GM12864 (cell line): Measurements from ENCODE around the gene PTPRM.

Source experiments
- DNase-seq: peaks from one replicate; pipeline ENCODE4 v3.0.0-alpha.2; 2011; ENCODE audit warnings: low read depth
- H3K4me3 ChIP-seq: 2 replicates; pipeline ENCODE4 v1.5.1; 2011; ENCODE audit warnings: mild to moderate bottlenecking, low read depth, low read length, control low read depth
- TF ChIP-seq, protein P1 (sequence below): IDR thresholded peaks from 2 replicates; pipeline ENCODE4 v1.5.1; 2011; ENCODE audit warnings: low read depth, mild to moderate bottlenecking, moderate library complexity, low read length, control low read depth, inconsistent platforms; ENCODE audit errors: missing control alignments

PTPRM gene

DNA sequence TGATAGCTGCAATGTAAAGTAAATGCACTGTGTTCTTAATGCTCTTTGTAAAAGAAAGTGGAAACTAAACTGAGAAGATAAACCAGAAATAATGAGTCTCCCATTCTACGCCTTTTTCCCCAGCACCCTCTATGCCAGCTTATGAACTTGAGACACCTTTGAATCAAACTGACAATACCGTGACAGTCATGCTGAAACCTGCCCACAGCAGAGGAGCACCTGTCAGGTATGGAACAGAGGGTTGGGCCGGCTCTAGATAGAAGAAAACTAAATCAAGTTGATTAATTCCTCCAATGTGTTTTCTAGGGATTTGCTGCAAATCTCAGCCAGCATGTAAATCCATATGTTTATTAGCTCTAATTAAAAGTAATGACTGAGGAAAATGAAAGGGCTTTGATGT is 521.5 kb downstream of the PTPRM start:
- TF ChIP-seq, protein P1, sequence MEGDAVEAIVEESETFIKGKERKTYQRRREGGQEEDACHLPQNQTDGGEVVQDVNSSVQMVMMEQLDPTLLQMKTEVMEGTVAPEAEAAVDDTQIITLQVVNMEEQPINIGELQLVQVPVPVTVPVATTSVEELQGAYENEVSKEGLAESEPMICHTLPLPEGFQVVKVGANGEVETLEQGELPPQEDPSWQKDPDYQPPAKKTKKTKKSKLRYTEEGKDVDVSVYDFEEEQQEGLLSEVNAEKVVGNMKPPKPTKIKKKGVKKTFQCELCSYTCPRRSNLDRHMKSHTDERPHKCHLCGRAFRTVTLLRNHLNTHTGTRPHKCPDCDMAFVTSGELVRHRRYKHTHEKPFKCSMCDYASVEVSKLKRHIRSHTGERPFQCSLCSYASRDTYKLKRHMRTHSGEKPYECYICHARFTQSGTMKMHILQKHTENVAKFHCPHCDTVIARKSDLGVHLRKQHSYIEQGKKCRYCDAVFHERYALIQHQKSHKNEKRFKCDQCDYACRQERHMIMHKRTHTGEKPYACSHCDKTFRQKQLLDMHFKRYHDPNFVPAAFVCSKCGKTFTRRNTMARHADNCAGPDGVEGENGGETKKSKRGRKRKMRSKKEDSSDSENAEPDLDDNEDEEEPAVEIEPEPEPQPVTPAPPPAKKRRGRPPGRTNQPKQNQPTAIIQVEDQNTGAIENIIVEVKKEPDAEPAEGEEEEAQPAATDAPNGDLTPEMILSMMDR = no peak
- no peak overlapping the region for H3K4me3 ChIP-seq
- DNase-seq = no peak

DNA sequence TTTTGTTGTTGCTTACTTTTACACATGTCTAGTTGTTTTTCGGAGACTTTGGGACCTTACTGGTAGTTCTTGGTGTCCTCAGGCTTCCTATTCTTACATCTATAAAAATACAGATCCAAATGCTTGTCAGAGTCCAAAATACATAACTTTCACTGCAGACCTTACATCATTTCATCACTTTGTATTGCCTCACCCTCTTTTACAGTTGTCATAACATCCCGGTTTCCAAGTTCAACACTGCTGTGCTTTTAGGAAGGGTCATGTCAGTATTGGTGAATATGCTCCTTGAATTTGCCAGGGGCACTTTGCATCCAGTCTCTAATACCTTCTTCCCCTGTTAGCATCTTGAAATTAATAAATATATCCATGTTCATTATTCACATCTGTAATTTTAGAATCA is 523.9 kb downstream of the PTPRM start:
- no peak for DNase-seq
- no peak overlapping the region for H3K4me3 ChIP-seq
- TF ChIP-seq, protein P1 = no peak

DNA sequence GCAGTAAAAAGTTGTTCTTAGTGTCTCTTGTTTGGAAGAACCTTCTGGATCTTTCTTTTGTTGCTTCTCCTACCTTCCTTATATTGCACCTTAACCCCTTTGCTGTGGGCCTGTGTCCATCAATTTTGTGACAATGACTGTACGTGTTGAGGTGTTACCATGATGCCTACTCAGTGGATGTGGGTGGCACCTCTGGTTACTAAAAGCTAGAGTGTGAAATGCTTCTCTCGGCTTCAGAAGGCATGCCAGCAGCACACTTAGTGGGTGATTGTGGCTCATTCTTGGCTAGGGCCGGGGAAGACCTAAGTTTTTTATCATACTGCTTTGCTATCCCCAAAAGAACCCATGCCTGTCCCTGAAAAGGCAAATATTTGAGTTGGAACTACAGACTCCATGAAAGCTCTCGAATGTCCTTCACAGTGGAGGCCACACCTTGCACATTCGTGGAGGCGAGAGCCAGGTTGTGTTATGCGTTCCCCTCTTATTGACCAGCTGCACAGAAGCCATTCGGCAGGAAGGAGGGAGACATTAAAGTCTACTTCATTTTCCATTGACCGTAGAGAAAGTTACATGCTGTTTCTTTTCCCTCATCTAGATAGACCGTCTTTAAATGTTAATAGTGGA is 528.9 kb downstream of the PTPRM start:
- no peak overlapping the region for H3K4me3 ChIP-seq

DNA sequence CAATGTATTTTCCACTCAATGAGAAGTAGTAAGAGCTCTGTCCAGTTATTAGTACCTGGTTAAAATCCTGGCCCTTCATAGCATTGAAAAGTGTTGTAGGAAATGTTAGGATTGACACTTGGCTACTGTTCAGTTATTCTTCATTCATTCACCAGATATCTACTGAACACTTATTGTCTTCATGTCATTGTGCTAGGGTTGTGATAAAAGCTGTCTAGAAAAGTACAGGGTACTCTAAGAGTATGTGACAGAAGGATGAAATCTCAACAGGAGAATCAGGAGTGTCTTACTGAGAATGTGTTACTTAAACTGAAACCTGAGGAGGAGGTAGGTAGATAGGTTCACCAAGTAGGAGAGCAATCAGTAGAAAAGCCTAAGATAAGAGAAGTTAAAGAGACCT is 530.3 kb downstream of the PTPRM start:
- TF ChIP-seq, protein P1 = no peak
- no peak overlapping the region for H3K4me3 ChIP-seq
- no peak for DNase-seq

More for the DNA sequence above, 528.9 kb downstream of the PTPRM start:
- no peak for DNase-seq
- TF ChIP-seq, protein P1 = no peak

DNA sequence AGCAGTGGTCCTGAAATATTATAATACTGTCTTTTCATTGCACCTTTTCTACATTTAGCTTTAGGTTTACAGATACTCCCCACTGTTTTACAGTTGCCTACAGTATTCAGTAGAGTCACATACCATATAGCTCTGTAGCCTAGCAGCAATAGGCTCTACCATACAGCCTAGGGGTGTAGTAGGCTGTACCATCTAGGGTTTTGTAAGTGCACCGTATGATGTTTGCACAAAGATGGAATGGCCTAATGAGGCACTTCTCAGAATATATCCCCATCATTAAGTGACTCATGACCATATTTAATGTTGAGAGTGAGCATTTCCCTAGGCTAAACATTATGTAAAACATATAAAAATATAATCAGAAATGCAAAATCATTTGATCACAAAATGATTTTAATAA is 530.8 kb downstream of the PTPRM start:
- no peak for DNase-seq
- TF ChIP-seq, protein P1 = no peak

DNA sequence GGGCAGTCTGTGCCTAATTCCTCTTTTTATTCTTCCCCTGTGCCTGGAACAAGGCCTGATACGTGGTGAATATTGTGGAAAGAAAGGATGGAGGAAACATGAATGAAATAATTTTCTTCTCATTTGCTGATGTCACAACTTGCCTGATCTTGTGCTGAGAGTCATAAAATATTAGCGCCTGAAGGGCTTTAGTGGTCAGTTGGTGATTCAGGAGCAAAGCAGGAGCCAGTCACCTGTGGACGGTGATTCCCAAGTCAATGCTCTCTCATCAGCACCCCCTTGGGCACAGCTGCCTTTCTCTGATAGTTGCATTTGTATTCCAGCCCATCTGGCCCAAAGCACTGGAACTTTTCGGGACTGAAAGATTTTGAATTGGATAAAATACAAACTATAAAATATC is 539.5 kb downstream of the PTPRM start:
- no peak for DNase-seq
- TF ChIP-seq, protein P1 = no peak
- H3K4me3 ChIP-seq = no peak overlapping the region

More for the DNA sequence above, 530.8 kb downstream of the PTPRM start:
- H3K4me3 ChIP-seq = no peak overlapping the region

DNA sequence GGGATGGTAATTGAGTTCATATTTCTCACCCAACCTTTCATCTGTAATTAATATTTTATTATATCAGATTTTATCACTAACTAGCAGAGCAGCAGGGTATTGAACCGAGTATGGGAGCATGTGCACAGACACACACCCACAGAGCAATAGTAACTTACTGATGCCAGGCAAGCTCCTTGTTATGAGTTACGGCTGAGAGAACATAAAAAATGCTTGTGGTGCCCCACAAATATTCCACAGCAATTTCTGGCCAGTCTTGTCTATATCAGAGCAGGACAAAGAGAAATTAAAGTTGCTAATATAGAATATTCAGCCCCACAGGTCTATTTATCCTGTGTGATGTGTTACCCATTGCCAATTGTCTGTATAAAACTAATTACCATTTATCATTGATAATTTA is 540.3 kb downstream of the PTPRM start:
- TF ChIP-seq, protein P1 = no peak
- no peak for DNase-seq
- H3K4me3 ChIP-seq = no peak overlapping the region
